NCI-H226 (cell line): ENCODE measurements around the gene ZNF467.

Experiments used
- DNase-seq: peaks from one replicate; pipeline ENCODE4 v3.0.0-alpha.2; 2015

Gene ZNF467

GRCh38 chr7:149724661-149725425 is 48.5 kb downstream of the ZNF467 start:
- no peak for DNase-seq

GRCh38 chr7:149723795-149724495 is 49.4 kb downstream of the ZNF467 start:
- DNase-seq: no peak

- DNase-seq: no peak
Measured at GRCh38 chr7:149723082-149723767, 50.2 kb downstream of the ZNF467 start.

GRCh38 chr7:149722356-149722957 is 50.9 kb downstream of the ZNF467 start:
- DNase-seq: no peak

GRCh38 chr7:149721084-149721601 is 52.2 kb downstream of the ZNF467 start:
- no peak for DNase-seq

GRCh38 chr7:149720372-149721083 is 52.9 kb downstream of the ZNF467 start:
- no peak for DNase-seq

GRCh38 chr7:149719912-149720335 is 53.5 kb downstream of the ZNF467 start:
- no peak for DNase-seq

GRCh38 chr7:149719050-149719899 is 54.1 kb downstream of the ZNF467 start:
- DNase-seq: peak; percentile 24

GRCh38 chr7:149718730-149719049 is 54.7 kb downstream of the ZNF467 start:
- DNase-seq: no peak

GRCh38 chr7:149717481-149717880 is 55.9 kb downstream of the ZNF467 start:
- no peak for DNase-seq

- no peak for DNase-seq
Measured at GRCh38 chr7:149716932-149717307, 56.5 kb downstream of the ZNF467 start.

- DNase-seq: no peak
Measured at GRCh38 chr7:149716007-149716931, 57.1 kb downstream of the ZNF467 start.

GRCh38 chr7:149715476-149715875 is 57.9 kb downstream of the ZNF467 start:
- no peak for DNase-seq

- no peak for DNase-seq
Measured at GRCh38 chr7:149714910-149715471, 58.4 kb downstream of the ZNF467 start.
